HG02981 (cell line): Measurements from ENCODE around the gene EVC2.

Source experiments
- ATAC-seq: cut with Tn5 transposase; IDR thresholded peaks from one replicate; pipeline ENCODE4 v1.9.1; 2021; ENCODE audit warnings: mild to moderate bottlenecking, moderate library complexity; ENCODE audit not compliant: unreplicated experiment

The EVC2 gene

DNA sequence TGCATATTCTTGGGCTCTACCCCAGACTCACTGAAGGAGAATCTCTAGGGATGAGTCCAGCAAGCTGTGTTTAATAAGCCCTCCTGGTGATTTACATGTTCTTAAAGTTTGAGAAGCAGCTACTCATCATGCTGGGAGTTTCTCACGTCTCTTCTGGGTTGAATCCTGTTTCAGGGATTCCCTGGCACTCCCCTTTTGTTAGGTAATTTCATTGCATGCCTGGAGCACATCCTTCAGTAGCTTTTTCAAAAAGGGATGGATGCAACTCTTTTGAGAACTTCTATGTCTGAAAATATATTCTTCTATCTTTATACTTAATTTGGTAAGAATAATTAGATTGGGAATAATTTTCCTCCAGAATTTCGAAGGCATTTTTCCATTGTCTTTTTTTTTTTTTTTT, 7.0 kb upstream of the EVC2 start:
- ATAC-seq = no peak

- no peak for ATAC-seq
These were observed 5.5 kb upstream of the EVC2 start for GRCh38 chr4:5713861-5714260.

GRCh38 chr4:5712931-5713330, 4.6 kb upstream of the EVC2 start:
- no peak for ATAC-seq

DNA sequence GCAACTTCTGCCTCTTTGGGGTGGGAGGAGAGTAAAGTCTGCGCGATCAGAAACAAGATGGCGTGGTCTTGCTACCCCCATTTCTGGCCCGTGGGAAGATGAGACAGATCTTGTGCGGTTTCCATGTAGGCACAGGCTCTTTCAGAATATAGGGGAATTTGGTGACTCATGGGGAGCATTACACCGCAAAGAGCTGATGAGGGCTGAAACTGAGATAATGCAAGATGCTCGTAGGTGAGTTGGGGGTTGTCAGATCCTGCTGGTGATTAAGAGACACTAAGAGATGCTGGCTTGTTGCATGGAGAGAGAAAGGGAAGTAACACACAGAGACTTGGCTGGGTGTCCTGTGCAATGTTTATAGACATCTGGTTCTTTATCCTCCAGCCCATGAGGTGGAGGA, 4.2 kb upstream of the EVC2 start:
- ATAC-seq = no peak

GRCh38 chr4:5711479-5712184, 3.3 kb upstream of the EVC2 start:
- ATAC-seq = no peak

GRCh38 chr4:5710961-5711478, 2.7 kb upstream of the EVC2 start, which contains the start of gene EVC:
EVC (plus strand) TSS chr4:5711201; CDS start chr4:5711381, 180 bp downstream.
- ATAC-seq = no peak

DNA sequence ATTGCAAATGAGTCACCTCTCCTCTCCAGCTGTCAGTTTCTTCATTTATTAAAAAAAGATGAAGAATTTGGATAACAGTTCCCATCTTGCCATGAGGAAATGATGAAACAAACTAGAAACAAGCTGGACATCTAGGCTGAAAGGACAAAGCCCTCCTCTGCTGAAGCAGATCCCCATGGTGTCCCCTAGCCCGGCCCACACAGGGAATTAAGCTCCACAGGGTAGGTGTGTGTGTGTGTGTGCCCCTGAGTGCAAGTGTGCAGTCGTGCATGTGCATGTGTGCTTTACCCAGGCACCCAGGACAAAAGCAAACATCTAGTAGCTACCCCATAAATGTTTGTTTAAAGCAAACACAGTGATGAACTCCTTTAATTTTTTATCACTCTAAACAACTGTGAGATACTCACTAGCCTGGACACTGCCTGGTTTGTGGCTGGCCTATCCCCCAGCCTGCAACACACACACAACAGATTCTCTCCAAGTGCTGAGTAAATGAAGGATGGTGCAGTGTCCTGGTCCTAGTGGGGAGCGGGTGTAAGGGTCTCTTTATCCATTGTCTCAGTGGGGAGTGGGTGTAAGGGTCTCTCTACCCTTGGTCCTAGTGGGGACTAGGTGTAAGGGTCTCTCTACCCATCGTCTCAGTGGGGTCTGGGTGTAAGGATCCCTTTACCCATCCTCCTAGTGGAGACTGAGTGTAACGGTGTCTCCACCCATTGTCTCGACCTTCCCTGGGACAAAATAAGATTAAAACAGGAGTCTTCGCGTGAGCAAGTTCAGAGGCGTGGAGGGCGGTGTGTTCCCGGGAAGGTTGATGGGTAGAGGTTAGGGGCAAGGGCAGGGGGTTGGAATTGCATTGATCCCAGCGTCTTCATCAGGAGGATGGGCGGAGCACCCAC, 2.0 kb upstream of the EVC2 start:
- no peak for ATAC-seq

- ATAC-seq = no peak
These were observed 832 bp upstream of the EVC2 start for GRCh38 chr4:5709207-5709575.

- ATAC-seq = no peak
These were observed 446 bp downstream of the EVC2 start for GRCh38 chr4:5707778-5708448.

DNA sequence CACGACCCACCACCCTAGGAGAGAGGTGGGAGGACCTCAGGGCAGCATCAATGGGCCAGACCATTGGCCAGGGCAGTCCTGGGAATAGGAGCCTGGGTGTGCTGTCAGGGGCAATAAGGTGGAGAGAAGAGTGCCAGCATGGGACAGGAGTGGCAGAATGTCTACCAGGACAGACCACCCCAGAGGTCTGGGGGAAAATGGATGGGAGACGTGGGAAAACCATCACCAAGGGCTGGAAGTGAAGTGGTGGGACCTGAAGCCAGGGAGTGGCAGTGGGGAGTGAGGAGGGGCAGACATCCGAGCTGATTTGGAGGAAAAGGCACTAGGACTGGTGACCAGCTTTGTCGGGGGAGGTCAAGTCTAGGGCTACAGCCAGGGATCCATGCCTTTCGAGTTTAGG, 993 bp downstream of the EVC2 start:
- no peak for ATAC-seq

GRCh38 chr4:5706486-5707290, 1.7 kb downstream of the EVC2 start:
- ATAC-seq = no peak

- ATAC-seq = no peak
These were observed 2.6 kb downstream of the EVC2 start for GRCh38 chr4:5705647-5706320.

- no peak for ATAC-seq
These were observed 4.1 kb downstream of the EVC2 start for GRCh38 chr4:5704276-5704675.

DNA sequence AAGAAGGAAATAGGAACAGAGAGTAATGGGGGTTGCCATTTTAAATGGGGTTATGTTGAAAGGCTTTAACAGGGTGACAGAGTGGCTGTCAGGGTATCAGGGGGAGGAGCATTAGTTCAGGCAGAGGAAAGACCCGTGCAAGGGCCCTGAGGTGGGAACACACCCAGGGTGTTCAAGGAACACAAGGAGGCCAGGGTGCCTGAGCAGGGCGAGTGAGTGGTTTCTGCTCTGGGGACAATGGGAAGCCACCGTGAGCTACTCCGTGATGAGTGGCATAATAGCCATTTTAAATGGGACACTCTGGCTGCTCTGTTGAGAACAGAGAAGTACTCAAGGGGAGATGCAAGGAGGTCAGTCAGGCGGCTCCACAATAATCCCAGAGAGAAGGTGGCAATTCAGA, 4.5 kb downstream of the EVC2 start:
- ATAC-seq = no peak

DNA sequence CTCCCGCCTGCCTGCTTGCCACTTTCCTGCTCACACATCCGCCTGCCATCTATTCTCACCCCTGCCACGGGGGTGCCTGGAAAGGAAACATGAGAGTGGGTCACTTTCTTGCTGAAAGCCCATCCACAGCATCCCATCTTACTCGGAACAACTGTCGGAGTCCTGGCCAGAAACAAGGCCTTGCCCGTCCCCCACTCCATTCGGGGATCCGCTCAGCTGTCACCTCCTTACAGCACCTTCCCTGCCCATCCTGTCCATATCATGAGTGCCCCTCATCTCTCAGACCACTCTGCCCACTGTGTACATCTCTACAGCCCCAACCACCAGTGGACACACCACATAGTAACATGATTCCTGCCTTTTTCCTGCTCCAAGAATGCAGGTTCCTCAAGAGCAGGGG, 6.4 kb downstream of the EVC2 start:
- ATAC-seq = no peak

DNA sequence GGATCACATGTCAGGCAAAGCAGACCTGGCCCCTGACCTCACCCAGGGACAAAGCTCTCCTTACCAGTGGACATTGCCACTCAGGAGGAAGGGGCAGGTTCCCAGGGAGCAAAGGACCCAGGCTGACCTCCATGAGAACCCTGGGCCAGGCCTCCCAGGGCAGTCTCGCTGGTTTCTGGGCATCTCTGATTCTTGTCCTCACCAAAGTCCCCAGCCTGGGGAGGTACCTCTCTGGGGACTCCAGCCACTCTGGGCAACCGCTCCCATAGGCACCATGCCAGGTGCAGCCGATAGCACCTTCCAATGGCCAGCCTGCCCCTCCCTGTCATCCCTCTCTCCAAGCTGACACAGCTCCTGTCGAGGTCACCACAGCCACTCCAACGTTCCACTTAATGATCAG, 7.9 kb downstream of the EVC2 start:
- no peak for ATAC-seq

GRCh38 chr4:5696341-5696740, 12.0 kb downstream of the EVC2 start:
- no peak for ATAC-seq

DNA sequence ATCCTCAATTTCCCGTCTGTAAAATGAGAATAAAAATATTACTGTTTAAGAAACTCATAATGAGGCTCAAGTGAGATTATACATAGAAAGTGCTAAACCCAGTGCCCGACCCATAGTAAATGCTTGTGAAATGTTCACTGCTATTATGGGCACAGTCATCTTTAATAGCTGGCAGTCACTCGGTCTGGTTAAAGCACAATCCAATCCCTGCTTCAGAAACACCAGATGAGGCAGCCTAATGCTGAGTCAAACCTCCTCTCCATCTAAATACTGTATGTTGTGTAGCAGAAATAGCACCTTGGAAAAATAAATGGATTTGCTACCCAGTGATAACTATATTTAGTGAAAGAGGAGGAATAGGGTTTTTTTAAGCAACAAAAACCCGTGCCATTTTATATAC, 14.5 kb downstream of the EVC2 start:
- no peak for ATAC-seq

GRCh38 chr4:5691491-5692132, 16.7 kb downstream of the EVC2 start:
- no peak for ATAC-seq

DNA sequence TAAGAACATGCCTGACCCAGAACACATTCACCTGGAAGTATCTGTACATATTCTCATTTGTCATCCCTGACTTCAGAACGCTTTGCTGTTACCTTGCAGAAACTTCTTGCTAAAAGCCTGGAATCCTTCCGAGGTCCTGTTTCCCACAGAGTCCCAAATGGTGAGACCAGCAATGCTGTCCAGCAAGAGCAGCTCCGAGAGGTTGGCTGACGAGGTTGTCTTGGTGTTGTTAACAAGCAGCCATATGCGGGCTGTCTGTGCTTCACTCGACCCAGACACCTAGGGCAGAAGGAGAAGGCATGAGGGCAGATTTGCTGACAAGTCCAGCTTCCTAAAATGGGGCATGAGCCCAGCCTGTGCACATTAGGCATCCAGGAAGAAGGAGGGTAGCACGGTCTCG, 19.3 kb downstream of the EVC2 start:
- ATAC-seq = no peak
